Stimulated activated CD4-positive, alpha-beta T cell treated with anti-CD3 and anti-CD28 coated beads, Interleukin-12 subunit alpha, Interleukin-12 subunit beta, amount 100 ng/mL, for 4 hours (primary cell): ENCODE results near the gene FAM177A1.
"Not testable (repeated sequence)": the region's sequence is repeated elsewhere in the genome, so short reads cannot be mapped to it uniquely, and the experiment has no call there.

ENCODE experiments used
- DNase-seq: peaks from one replicate; pipeline ENCODE4 v3.0.0-alpha.2; 2020

Gene FAM177A1, protein sequence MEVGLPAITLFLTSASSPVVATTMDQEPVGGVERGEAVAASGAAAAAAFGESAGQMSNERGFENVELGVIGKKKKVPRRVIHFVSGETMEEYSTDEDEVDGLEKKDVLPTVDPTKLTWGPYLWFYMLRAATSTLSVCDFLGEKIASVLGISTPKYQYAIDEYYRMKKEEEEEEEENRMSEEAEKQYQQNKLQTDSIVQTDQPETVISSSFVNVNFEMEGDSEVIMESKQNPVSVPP

DNA sequence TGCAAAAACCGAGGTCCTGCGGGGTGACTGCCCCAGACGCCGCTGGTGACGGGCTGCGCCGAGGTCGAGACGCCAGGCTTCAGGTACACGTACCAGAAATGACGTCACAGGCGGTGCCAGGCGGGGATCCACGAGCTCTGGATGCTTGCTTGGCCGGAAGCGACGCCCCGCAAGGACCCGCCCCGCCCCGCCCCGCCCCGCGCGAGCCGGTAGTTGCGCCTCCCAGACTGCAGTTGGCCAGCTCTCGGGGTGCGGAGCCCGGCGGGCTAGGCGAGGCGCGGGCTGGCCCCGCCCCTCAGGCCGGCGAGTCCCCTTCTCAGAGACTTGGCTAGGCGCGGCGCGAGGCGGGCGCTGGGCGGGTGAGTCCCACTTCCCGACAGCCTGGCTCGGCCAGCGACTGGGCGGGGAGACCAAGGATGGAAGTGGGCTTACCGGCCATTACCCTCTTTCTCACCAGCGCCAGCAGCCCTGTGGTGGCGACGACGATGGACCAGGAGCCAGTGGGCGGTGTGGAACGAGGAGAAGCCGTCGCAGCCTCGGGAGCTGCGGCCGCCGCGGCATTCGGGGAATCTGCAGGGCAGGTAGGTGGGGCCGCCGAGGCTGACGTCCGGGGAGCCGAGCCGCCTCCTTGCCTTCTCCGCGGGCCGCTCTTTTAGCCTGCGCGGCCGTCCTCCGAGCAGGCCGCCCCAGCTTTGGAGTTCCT, at the start of gene FAM177A1:
FAM177A1 (plus strand) TSS at position 225 of the 703 bp plus-strand sequence; CDS start at position 417, 192 bp downstream.
- peak; percentile 98 for DNase-seq

DNA sequence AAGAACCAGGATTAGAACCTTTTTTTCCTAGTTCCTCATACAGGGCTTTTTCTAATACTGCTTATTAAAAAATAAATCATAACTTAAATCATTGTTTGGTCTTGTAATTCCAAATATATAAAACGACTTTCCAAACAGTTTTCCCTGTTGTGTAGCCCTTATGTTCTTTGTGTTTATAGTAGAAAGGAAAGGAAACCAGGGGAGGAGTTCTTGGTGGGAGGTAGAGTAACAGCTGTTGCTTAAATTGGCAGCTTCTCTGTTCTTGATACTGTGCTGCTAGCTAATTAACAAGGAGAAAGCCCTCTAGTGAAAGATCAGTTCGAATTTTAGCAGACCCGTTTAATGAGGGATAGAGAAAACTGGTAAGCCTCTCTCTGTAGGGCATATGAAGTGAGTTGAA, 48.3 kb upstream of the FAM177A1 start:
- no peak for DNase-seq

DNA sequence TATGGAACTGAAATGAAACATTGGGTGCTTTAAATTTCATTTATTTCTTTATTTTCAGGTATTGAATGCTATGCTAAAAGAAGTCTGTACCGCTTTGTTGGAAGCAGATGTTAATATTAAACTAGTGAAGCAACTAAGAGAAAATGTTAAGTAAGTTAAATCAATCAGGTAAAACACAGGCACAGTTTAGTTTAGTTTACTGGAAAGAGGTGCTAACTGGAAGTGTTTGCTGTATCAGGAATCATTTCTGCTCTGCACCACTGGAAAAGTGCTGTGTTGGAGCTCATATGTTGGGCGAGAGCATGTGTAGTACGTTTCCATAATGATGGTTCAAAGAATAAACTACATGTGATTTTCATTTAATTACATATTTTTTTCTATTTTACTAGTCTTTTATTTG, 46.6 kb upstream of the FAM177A1 start:
- no peak for DNase-seq

DNA sequence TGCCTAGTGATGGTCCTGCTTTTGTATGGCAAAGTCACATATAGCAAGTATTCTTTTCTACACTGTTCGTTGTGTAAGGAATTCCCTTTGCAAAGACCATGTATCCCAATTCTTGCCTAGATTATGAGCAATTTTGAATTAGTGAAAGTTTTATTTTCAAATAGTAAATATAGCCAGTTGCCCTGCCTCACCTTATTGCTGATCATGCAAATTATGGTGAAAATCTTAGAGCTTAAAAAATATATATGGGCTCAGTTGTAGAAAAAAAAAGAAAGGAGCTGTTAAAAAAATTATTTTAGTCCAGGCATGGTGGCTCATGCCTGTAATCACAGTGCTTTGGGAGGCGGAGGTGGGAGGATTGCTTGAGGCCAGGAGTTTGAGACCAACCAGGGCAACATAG, 44.5 kb upstream of the FAM177A1 start:
- no peak for DNase-seq

DNA sequence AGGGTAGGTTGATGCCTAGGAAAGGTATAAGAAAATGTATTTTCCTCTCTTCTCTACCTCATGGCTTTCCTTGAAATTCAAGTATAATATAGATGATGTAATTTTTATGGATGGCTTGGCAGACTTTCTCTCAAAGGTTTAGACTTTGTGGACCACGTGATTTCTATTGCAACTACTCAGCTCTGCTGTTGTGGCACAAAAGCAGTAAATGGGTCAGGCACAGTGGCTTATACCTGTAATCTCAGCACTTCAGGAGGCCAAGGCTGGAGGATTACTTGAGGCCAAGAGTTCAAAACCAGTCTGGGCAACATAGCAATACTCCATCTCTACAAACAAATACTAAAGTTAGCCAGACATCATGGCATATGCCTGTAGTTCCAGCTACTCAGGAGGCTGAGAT, 41.2 kb upstream of the FAM177A1 start:
- no peak for DNase-seq

DNA sequence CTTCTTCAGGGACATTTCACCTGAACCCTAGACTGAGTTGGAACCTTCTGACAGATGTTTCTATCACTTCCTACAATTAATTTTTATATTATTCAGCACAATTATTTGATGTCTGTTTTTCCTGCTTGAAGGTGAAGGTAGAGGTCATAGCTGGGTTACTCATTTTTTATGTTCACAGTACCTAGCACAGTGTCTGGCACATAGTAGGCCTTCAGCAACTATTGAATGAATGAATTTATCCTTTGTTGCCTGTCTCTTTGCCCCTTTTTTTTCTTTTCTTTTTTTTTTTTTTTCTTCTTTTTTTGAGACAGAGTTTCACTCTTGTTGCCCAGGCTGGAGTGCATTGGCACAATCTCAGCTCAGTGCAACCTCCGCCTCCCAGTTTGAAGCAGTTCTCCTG, 29.5 kb upstream of the FAM177A1 start:
- no peak for DNase-seq

DNA sequence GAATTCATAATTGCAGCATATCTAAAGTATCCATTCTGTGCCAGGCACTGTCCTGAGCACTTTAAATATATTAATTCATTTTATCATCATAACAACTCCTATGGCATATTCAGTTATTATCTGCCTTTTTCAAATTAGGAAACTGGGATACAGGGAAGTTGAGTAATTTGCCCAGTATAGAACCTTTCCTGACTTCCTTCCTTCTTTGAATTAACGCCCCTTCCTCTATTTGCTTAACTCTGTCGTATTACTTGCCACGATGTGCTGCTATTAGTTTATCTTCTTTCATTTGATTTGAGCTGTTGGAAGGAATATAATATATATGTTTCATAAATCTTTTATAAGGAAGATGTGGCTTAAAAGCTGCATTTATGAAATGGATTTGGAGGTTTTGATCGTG, 25.4 kb upstream of the FAM177A1 start:
- no peak for DNase-seq

DNA sequence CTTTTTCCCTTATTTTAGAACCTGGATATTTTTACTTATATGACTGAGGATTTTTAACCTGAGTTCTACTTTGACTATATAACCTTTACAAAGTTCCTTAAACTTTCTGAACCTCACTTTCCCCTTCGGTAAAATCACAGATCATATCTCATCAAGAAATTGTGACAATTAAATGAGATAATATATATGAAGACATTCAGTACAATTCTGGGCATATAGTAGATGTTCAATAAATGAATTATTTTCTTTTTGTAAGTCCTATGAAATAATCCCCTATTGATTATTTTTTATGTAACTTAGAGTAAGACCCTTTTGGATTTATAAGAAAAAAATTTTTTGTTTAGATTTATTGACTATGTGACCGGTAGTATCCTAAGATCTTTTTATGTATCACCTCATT, 17.6 kb upstream of the FAM177A1 start:
- no peak for DNase-seq

DNA sequence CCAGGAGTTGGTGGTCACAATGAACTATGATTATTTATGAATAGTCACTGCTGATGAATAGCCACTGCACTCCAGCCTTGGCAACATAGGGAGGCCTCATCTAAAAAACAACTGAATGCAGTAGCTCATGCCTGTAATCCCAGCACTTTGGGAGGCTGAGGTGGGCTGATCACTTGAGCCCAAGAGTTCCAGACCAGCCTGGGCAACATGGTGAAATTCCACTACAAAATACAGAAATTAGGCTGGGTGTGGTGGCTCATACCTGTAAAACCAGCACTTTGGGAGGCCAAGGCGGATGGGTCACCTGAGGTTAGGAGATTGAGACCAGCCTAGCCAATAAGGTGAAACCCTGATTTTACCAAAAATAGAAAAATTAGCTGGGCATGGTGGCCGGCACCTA, 13.5 kb upstream of the FAM177A1 start:
- no peak for DNase-seq

DNA sequence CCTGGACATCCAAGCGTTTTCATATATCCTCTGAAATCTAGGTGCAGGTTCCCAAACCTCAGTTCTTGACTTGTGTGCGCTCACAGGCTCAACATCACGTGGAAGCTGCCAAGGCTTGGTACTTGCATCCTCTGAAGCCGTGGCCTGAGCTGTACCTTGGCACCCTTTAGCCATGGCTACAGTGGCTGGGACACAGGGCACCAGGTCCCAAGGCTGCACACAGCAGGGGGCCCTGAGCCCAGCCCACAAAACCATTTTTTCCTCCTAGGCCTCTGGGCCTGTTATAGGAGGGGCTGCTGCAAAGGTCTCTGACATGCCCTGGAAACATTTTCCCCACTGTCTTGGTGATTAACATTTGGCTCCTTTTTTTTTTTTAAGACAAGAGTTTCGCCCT, 11.6 kb upstream of the FAM177A1 start:
- no peak for DNase-seq

DNA sequence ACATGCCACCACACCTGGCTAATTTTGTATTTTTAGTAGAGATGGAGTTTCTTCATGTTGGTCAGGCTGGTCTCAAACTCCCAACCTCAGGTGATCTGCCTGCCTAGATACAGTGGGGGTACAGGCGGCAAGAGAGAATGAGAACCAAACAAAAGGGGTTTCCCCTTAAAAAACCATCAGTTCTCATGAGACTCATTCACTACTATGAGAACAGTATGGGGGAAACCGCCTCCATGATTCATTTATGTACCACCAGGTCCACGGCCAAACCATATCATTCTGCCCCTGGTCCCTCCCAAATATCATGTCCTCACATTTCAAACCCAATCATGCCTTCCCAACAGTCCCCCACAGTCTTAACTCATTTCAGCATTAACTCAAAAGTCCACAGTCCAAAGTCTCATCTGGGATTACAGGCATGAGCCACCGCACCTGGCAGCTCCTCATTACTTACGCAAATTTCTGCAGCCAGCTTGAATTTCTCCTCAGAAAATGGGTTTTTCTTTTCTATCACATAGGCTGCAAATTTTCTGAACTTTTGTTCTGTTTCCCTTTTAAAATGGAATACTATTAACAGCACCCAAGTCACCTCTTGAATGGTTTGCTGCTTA, 11.0 kb upstream of the FAM177A1 start:
- DNase-seq = not testable (repeated sequence)

DNA sequence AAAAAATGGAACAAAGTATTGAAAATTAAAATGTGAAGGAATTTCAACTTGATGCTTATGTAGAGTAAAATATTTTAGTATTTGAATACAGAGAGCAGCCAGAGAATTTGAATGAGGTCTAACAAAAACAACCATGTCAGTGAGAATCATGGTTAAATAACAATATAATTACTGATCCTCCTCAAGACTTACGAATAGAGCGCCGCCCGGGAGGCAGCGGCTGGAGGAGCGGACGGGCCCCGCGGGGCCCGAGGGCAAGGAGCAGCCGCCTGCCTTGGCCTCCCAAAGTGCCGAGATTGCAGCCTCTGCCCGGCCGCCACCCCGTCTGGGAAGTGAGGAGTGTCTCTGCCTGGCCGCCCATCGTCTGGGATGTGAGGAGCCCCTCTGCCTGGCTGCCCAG, 7.8 kb upstream of the FAM177A1 start:
- not testable (repeated sequence) for DNase-seq

DNA sequence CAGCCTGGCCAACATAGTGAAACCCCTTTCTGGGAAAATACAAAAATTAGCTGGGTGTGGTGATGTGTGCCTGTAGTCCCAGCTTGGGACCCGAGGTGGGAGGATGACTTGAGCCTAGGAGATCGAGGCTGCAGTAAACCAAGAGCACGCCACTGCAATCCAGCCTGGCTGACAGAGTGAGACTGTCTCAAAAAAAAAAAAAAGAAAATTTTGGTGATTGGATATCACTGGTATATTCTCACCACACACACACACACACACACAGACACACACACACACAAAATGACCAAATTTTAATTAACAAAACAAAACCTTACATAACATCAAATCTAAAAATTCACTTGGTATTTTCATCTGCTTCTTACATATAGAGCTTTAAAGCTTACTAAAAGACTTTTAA, 3.4 kb upstream of the FAM177A1 start:
- DNase-seq = no peak

DNA sequence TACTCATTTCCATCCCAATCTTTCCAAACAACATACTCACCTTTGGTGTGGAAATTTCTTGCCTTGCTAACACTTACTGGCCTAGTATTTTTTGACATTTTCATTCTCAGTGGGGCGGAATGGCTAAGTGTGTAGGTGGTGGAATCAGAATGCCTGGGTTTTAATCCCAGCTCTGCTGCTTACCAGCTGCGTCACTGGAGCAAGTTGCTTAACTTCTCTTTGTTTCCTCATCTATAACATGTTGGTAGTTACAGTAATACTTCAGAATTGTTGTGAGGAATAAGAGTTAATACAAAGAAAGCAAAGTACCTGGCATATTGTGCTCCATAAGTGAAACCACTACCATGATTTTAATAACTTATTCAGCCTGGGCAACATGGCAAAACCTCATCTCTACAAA, 3.0 kb upstream of the FAM177A1 start:
- no peak for DNase-seq

DNA sequence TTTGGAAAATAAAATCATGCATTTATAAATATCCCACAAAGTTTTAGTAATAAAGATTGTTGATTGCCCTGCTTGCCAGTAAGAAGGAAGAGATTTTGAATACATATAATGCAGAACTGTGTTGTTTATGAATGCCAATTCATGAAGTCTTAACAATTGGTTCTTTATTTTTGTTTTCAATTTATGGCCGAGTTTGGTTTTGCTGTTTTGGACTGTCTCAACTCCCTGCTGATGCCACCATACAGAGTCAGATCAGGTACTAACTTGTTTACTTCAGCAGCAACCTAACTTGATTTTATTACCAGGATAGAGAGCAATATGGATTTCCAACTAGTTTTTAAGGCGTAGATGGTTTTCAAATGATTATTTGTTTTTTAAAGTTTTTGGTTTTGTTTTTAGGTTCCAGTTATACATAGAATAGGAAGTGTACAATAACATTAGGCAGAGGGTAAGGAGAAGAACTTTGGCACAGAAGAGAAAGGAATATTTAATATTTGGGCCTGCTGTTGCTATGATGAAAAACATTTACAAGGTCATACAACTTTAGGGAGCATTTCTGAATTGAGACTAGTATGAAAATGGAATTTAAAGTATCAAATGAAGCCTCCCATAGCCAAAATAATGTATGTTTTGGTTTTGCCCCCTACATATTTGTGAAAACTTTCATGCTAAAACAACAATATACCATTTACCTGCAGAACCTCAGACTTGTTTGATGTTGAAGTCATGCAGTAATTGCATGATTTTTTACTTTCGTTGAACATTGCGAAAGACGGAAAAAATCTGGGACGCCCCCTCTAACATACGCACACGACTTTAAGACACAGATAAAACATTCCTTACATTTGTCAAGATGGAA, 904 bp upstream of the FAM177A1 start:
- no peak for DNase-seq

DNA sequence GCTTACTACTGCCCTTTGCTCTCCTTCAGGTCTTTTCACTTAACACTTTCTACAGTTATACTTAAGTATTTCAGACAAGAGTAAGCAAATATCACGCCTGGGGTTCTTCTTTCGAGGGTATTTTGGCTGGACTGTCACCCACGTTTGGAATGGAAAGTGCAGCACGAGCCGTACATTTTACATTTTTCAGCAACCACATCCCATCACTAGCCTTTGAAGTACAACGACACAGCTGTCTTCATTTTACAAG, 349 bp upstream of the FAM177A1 start:
- no peak for DNase-seq

DNA sequence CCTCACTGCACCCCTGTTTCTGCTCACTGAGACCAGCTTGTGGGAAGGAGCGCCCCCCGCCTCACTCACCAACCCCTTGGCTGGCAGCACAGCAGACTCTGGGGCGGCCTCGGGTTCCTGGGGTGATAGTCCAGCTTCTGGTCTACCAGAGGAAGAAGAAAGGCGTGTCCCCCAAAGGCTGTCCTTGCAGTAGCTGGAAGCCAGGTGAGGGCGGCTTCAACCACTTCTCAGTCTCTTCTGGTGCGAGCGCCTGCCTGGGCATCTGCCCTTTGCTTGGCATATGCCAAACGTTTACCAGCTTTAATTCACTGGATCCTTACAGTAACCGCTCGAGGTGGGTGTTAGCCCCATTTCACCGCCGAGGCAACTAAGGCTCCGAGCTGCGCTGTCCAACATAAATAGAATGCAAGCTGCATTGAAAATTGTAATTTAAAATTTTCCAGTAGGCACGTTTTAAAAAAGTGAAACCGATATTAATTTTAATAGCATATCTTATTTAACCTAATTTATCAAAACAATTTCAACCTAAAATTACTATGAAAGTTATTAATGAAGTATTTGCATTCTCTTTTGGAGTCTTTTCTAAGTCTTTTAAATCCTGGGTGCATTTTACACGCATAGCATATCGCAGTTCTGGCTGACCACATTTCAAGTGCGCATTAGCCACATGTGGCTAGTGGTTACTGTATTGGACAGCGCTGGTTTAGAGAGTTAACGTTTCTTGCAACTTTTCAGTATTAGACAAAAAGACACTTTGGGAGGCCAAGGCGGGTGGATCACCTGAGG, 872 bp downstream of the FAM177A1 start:
- no peak for DNase-seq

DNA sequence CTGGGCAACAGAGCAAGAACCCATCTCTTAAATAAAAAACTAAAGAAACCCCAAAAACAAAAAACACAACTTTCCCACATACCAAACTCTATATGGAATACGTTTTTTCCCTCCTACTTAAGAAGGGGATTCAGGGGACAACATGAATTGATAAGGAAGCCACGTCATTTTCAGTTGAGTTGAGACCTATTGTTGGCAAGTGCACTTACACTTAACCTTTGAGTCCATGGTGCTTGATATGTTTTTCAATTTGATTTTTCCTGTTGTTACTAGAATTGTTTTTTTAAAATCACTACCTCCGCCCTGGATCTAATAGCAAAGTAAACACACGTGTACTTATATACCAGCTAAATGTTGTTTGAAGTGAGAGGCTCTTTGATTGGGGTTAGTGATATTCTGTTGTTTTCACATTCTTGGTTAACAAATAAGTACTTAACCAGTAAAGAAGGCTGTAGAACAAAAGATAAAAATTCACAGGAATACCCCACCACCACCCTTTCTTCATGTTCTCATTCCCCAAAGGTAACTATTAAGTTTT, 2.0 kb downstream of the FAM177A1 start:
- no peak for DNase-seq

DNA sequence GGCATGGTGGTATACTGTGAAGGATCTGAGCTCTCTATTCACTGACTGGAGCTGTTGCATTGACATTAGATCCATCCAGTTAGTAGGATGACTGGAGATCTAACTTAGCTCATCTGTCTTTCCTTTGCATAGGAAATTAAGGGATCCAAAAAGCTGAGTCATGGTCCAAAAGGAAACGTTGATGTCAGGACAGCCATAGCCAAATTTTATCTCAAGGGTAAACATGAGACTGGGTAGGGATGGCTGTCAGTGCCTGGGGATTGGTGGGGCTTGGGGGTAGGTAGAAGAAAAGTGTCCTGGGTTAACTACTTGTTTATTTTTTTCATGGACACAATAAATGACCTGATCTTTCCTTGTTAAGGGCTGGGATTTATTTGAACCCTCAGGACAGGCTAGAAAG, 4.6 kb downstream of the FAM177A1 start:
- no peak for DNase-seq

DNA sequence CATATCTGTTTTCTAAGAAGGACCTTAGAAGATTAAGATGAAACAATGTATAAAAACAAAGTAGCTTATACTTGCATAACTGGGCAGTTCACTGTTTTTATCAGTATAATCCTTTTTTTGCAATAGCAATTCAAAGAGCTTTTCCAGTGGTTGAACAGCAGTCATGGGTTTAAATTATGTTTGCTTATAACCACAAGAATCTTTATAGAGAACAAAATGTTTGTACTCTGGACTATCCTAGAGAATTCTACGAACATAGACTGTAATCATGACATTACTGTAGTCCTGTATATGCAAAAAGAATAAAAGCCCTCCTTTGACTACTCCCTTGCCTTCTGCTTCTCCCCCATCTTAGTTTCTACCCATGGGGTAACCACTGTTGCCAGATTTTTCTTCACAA, 5.7 kb downstream of the FAM177A1 start:
- DNase-seq = no peak

DNA sequence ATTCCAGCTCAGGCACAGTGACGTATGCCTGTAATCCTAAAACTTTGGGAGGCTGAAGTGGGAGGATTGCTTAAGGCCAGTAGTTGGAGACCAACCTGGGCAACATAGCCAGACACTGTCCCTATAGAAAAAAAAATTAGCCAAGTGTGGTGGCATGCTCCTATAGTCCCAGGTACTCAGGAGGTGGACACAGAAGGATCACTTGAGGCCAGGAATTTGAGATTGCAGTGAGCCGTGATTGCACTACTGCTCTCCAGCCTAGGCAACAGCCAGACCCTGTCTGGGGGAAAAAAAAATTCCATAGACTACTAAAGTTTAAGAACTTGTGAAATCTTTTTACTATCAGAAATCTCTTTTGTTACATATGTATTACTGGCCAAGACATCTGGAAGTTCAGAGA, 6.6 kb downstream of the FAM177A1 start:
- no peak for DNase-seq

DNA sequence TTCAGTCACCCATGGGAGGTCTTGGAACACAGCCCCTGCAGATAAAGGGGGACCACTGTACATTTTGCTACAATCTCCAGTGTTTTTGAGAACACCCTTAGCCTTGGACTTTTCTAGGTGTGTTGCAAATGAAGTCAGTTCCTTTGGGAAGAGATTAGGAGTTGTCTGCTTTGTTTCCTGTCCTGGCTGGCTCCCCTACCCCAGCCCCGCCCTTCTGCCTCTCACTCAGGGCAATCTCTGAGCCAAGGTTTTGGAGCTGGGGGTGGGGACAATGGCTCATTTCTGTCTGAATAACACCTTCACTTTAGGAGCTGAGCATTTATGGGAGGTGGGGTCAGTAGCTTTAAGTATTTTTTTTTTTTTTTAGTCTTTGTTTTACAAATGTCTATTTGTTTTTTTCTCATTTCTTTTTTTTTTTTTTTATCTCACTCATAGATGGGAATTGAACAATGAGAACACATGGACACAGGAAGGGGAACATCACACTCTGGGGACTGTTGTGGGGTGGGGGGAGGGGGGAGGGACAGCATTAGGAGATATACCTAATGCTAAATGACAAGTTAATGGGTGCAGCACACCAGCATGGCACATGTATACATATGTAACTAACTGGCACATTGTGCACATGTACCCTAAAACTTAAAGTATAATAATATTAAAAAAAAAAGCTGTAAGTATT, 15.2 kb downstream of the FAM177A1 start:
- DNase-seq = not testable (repeated sequence)
